ENCODE data around the gene COX18.

DNA sequence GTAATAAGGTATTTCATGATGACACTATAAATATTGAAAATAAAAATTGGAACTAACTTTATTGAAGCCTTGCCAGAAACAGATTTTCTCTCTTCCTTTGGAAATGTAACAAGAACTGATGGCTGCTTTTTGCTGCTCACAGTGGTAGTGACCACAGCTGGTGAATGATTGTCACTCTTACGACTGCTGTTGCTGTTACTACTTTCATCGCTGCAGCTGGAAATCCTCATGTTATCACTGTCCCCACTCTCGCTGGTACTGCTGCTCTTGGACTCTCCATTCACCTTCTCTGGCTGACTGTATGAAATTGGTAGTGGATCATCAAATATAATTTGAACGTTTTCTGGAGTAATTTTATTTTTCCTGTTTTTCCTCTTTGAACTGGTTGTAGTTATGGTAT, 28.5 kb upstream of the COX18 start:
- TF ChIP-seq CTCF (IDR thresholded peaks at IDR 0.05 in 4 of 5, conservative IDR thresholded peaks at IDR 0.05 in 1 of 5) (no peak), POLR2A (IDR thresholded peaks at IDR 0.05) (no peak)

All from gastrocnemius medialis (tissue), 4 donors.